H1 (cell line): ENCODE data around the gene IL23A. TPM values are rescaled to one million over a fixed set of nuclear protein-coding genes. Genes with fewer than 3 reads are reported as not detected.

Experiments
- BACH1 ChIP-seq: IDR thresholded peaks from 2 replicates; pipeline ENCODE4 v1.6.1; 2012; ENCODE audit warnings: low read length, improper control_type of control experiment
- BCL11A ChIP-seq, 2 experiments: IDR thresholded peaks; one replicate each; pipeline ENCODE4 v1.6.1; 2011; ENCODE audit warnings: low read depth in 2 of 2, low read length in 2 of 2, mild to moderate bottlenecking in 2 of 2
- CBX5 ChIP-seq: fragments of 300-800, 300-1000 bp; sonication (generic); IDR thresholded peaks from 2 replicates; pipeline ENCODE4 v1.7.1; 2016; ENCODE audit warnings: antibody characterized with exemption, low read length, low read depth
- CBX8 ChIP-seq: fragments of 300-800, 300-1000 bp; sonication (generic); IDR thresholded peaks from 2 replicates; pipeline ENCODE4 v1.7.1; 2016; ENCODE audit warnings: low read depth, low read length, borderline replicate concordance
- CEBPB ChIP-seq: IDR thresholded peaks from 2 replicates; pipeline ENCODE4 v1.6.1; 2012; ENCODE audit warnings: low read depth, low read length
- CHD1 ChIP-seq: IDR thresholded peaks from 2 replicates; pipeline ENCODE4 v1.6.1; 2012; ENCODE audit warnings: low read depth, low read length, improper control_type of control experiment
- CREB1 ChIP-seq: IDR thresholded peaks from 2 replicates; pipeline ENCODE4 v1.6.1; 2012; ENCODE audit warnings: inconsistent platforms
- FOSL1 ChIP-seq: IDR thresholded peaks from 2 replicates; pipeline ENCODE4 v1.6.1; 2011; ENCODE audit warnings: mild to moderate bottlenecking, low read depth, low read length, moderate library complexity; ENCODE audit not compliant: insufficient read depth
- GABPA ChIP-seq: IDR thresholded peaks from 2 replicates; pipeline ENCODE4 v1.6.1; 2011; ENCODE audit warnings: mild to moderate bottlenecking, low read length, moderate library complexity, borderline replicate concordance; ENCODE audit not compliant: insufficient read depth
- JUN ChIP-seq: IDR thresholded peaks from 2 replicates; pipeline ENCODE4 v1.6.1; 2011; ENCODE audit warnings: low read depth, mild to moderate bottlenecking, improper control_type of control experiment, low read length
- MAFK ChIP-seq: IDR thresholded peaks from 2 replicates; pipeline ENCODE4 v1.6.1; 2012; ENCODE audit warnings: low read depth, mild to moderate bottlenecking, improper control_type of control experiment, low read length
- MAX ChIP-seq: IDR thresholded peaks from 2 replicates; pipeline ENCODE4 v1.6.1; 2012; ENCODE audit warnings: inconsistent platforms
- NANOG ChIP-seq: IDR thresholded peaks from 2 replicates; pipeline ENCODE4 v1.6.1; 2011; ENCODE audit warnings: low read length, low read depth, mild to moderate bottlenecking, inconsistent platforms; ENCODE audit not compliant: insufficient read depth, poor library complexity, severe bottlenecking
- RAD21 ChIP-seq, 2 experiments: IDR thresholded peaks in 1 of 2; conservative IDR thresholded peaks in 1 of 2; 2 replicates each; pipeline ENCODE4 v1.6.1; 2011; ENCODE audit warnings: low read depth in 2 of 2, low read length in 2 of 2, improper control_type of control experiment in 1 of 2, inconsistent platforms in 1 of 2, mild to moderate bottlenecking in 1 of 2, moderate library complexity in 1 of 2
- RFX5 ChIP-seq: IDR thresholded peaks from 2 replicates; pipeline ENCODE4 v1.6.1; 2011; ENCODE audit warnings: low read depth, low read length, improper control_type of control experiment, borderline replicate concordance
- RXRA ChIP-seq: IDR thresholded peaks from 2 replicates; pipeline ENCODE4 v1.6.1; 2011; ENCODE audit warnings: low read depth, mild to moderate bottlenecking, low read length, moderate library complexity; ENCODE audit not compliant: insufficient read depth
- SP1 ChIP-seq: IDR thresholded peaks from 2 replicates; pipeline ENCODE4 v1.6.1; 2011; ENCODE audit warnings: low read depth, low read length
- SP4 ChIP-seq: IDR thresholded peaks from 2 replicates; pipeline ENCODE4 v1.6.1; 2012; ENCODE audit warnings: low read length, inconsistent platforms
- SRF ChIP-seq: IDR thresholded peaks from 2 replicates; pipeline ENCODE4 v1.6.1; 2011; ENCODE audit warnings: mild to moderate bottlenecking, low read depth, low read length, moderate library complexity
- SUZ12 ChIP-seq: fragments of 200-600 bp; sonication (generic); IDR thresholded peaks from 2 replicates; pipeline ENCODE4 v1.6.1; 2012; ENCODE audit warnings: mild to moderate bottlenecking, inconsistent platforms, low read length, moderate library complexity, mixed read lengths
- TAF7 ChIP-seq: optimal IDR thresholded peaks from 2 replicates; pipeline ENCODE3; 2011; ENCODE audit warnings: low read depth, mild to moderate bottlenecking, inconsistent platforms, low read length, moderate library complexity, borderline replicate concordance
- TBP ChIP-seq: IDR thresholded peaks from 2 replicates; pipeline ENCODE4 v1.6.1; 2011; ENCODE audit warnings: low read depth, low read length, improper control_type of control experiment
- TCF12 ChIP-seq: IDR thresholded peaks from 2 replicates; pipeline ENCODE4 v1.6.1; 2011; ENCODE audit warnings: low read depth, mild to moderate bottlenecking, low read length
- YY1 ChIP-seq: IDR thresholded peaks from 2 replicates; pipeline ENCODE4 v1.6.1; 2011; ENCODE audit warnings: low read depth, mild to moderate bottlenecking, low read length
- ZNF274 ChIP-seq: IDR thresholded peaks from 2 replicates; pipeline ENCODE4 v1.7.0; 2012; ENCODE audit warnings: low read length, borderline replicate concordance; ENCODE audit errors: extremely low read depth
- polyA plus RNA-seq, 7 experiments: library from polyadenylated mRNA; depleted of rRNA in 3 of 7; stranded (reverse) in 5 of 7; unstranded in 2 of 7; fragments of >200 nt in 5 of 7; fragments of 200-250 nt in 2 of 7; gene quantifications; 1 replicate in 5 of 7; 2 replicates in 1 of 7; 4 replicates in 1 of 7; pipeline versions ENCODE4 v1.2.1 to v1.2.3, GENCODE V29; 2011 to 2013; ENCODE audit warnings: missing spikeins in 2 of 7, mixed read lengths in 2 of 7
- total RNA-seq: library from RNA; stranded (reverse); fragmentation: NEBNext Ultra II Directional; extraction: Animal tissue kit (Norgen Biotek cat#: 25700); gene quantifications from 2 replicates; pipeline ENCODE4 v1.2.1, GENCODE V29; 2021

Gene IL23A
- total and polyA plus RNA-seq, 2 of the 8 experiments (the other 6 are each of a cell fraction or from before 2014, with no cell fraction given): 2.3 to 3.6 TPM

GRCh38 chr12:56359851-56360767 is 21.4 kb downstream of the IL23A start, which contains the start of gene STAT2 (continued):
- TF ChIP-seq ZNF274 (no peak), TBP (peak; percentile 70; the same call in 1 of the 2 replicates), CBX8 (no peak), TCF12 (0 out of 2 replicates have a peak, but pooled peaks have one; percentile 7), FOSL1 (no peak), BCL11A (IDR thresholded peaks at IDR 0.05; ENCODE audit: low read depth in 2 of 2, low read length in 2 of 2) (no peak), MAFK (no peak), CHD1 (no peak), CREB1 (0 out of 2 replicates have a peak, but pooled peaks have one; percentile 17), CEBPB (no peak), RXRA (no peak), GABPA (no peak), SUZ12 (no peak), CBX5 (no peak), RFX5 (no peak), NANOG (no peak), BACH1 (no peak), JUN (no peak), SP1 (peak; percentile 88), MAX (0 out of 2 replicates have a peak, but pooled peaks have one; percentile 34), YY1 (no peak), RAD21 (IDR thresholded peaks at IDR 0.05 in 1 of 2, conservative IDR thresholded peaks at IDR 0.05 in 1 of 2; ENCODE audit: low read depth in 2 of 2, low read length in 2 of 2) (no peak), SRF (no peak), TAF7 (peak; percentile 18), SP4 (0 out of 2 replicates have a peak, but pooled peaks have one; percentile 69)
